ENCODE results near the gene ZNF709.
A peak's percentile ranks its signal among the peaks of the same experiment; 100 is the strongest.
"Not testable (repeated sequence)": the region's sequence is repeated elsewhere in the genome, so short reads cannot be mapped to it uniquely, and the experiment has no call there.

Gene ZNF709

GRCh38 chr19:12484011-12484370 lies 625 bp downstream of the ZNF709 start:
- H3K36me3 ChIP-seq (replicated peaks; ENCODE audit: low read depth, low read length), result no peaks in the 10 kb centered on the region
- H4K20me1 ChIP-seq (ENCODE audit: insufficient read depth, low read length), result no peaks in the 10 kb centered on the region
- peak overlapping the region; percentile 77 for H3K9ac ChIP-seq (ENCODE audit: low read length)
- H3K27ac ChIP-seq (ENCODE audit: low read length), result no peak overlapping the region
- TF ChIP-seq CTCF (IDR thresholded peaks at IDR 0.05; ENCODE audit: low read depth, low read length), result no peak
- no peak for TF ChIP-seq EZH2phosphoT487 (IDR thresholded peaks at IDR 0.05; ENCODE audit: low read depth)
- peaks cover 7% of the 10 kb centered on the region; the same call in 1 of the 2 replicates for H3K79me2 ChIP-seq (ENCODE audit: low read length)
- peaks cover 13% of the 10 kb centered on the region for H3K4me1 ChIP-seq (ENCODE audit: low read length)
- peak overlapping the region; percentile 94 for H3K4me2 ChIP-seq (ENCODE audit: low read length)
- peak overlapping the region; percentile 93; the same call in 1 of the 2 replicates for H2AFZ ChIP-seq (ENCODE audit: low read depth, low read length)
- no peaks in the 10 kb centered on the region for H3K27me3 ChIP-seq (ENCODE audit: low read depth, low read length)
- H3K9me3 ChIP-seq (ENCODE audit: insufficient read depth, low read length), result no peaks in the 10 kb centered on the region
- peak overlapping the region; percentile 81 for H3K4me3 ChIP-seq (ENCODE audit: low read length)

- no peaks in the 10 kb centered on the region for H4K20me1 ChIP-seq (ENCODE audit: insufficient read depth, low read length)
- H3K4me1 ChIP-seq (ENCODE audit: low read length), result peaks cover 13% of the 10 kb centered on the region
- no peak overlapping the region for H3K9ac ChIP-seq (ENCODE audit: low read length)
- no peak overlapping the region for H3K4me2 ChIP-seq (ENCODE audit: low read length)
- TF ChIP-seq CTCF (IDR thresholded peaks at IDR 0.05; ENCODE audit: low read depth, low read length), result no peak
- no peak for TF ChIP-seq EZH2phosphoT487 (IDR thresholded peaks at IDR 0.05; ENCODE audit: low read depth)
- no peak overlapping the region for H2AFZ ChIP-seq (ENCODE audit: low read depth, low read length)
- H3K9me3 ChIP-seq (ENCODE audit: insufficient read depth, low read length), result no peaks in the 10 kb centered on the region
- no peaks in the 10 kb centered on the region for H3K27me3 ChIP-seq (ENCODE audit: low read depth, low read length)
- H3K79me2 ChIP-seq (ENCODE audit: low read length), result peaks cover 10% of the 10 kb centered on the region; the same call in 1 of the 2 replicates
- H3K36me3 ChIP-seq (replicated peaks; ENCODE audit: low read depth, low read length), result no peaks in the 10 kb centered on the region
- H3K27ac ChIP-seq (ENCODE audit: low read length), result no peak overlapping the region
- H3K4me3 ChIP-seq (ENCODE audit: low read length), result no peak overlapping the region
These were observed 2.1 kb downstream of the ZNF709 start for GRCh38 chr19:12482509-12482886.

GRCh38 chr19:12481781-12482508 lies 2.7 kb downstream of the ZNF709 start:
- H3K9me3 ChIP-seq (ENCODE audit: insufficient read depth, low read length), result no peaks in the 10 kb centered on the region
- H3K4me3 ChIP-seq (ENCODE audit: low read length), result no peak overlapping the region
- H3K27me3 ChIP-seq (ENCODE audit: low read depth, low read length), result no peaks in the 10 kb centered on the region
- H3K36me3 ChIP-seq (replicated peaks; ENCODE audit: low read depth, low read length), result no peaks in the 10 kb centered on the region
- H2AFZ ChIP-seq (ENCODE audit: low read depth, low read length), result no peak overlapping the region
- TF ChIP-seq EZH2phosphoT487 (IDR thresholded peaks at IDR 0.05; ENCODE audit: low read depth), result no peak
- TF ChIP-seq CTCF (IDR thresholded peaks at IDR 0.05; ENCODE audit: low read depth, low read length), result no peak
- peaks cover 13% of the 10 kb centered on the region for H3K4me1 ChIP-seq (ENCODE audit: low read length)
- no peak overlapping the region for H3K9ac ChIP-seq (ENCODE audit: low read length)
- H3K79me2 ChIP-seq (ENCODE audit: low read length), result peaks cover 10% of the 10 kb centered on the region; the same call in 1 of the 2 replicates
- no peak overlapping the region for H3K4me2 ChIP-seq (ENCODE audit: low read length)
- no peaks in the 10 kb centered on the region for H4K20me1 ChIP-seq (ENCODE audit: insufficient read depth, low read length)
- no peak overlapping the region for H3K27ac ChIP-seq (ENCODE audit: low read length)

GRCh38 chr19:12478234-12478941 lies 6.2 kb downstream of the ZNF709 start:
- Histone ChIP-seq H3K9ac (ENCODE audit: low read length) (no peak overlapping the region), H3K79me2 (ENCODE audit: low read length) (0 out of 2 replicates have a peak, but pooled peaks cover 6% of the 10 kb centered on the region), H3K27ac (ENCODE audit: low read length) (no peak overlapping the region), H3K27me3 (ENCODE audit: low read depth, low read length) (no peaks in the 10 kb centered on the region), H3K4me3 (ENCODE audit: low read length) (no peak overlapping the region), H3K4me1 (ENCODE audit: low read length) (no peaks in the 10 kb centered on the region), H3K4me2 (ENCODE audit: low read length) (no peak overlapping the region), H3K36me3 (replicated peaks; ENCODE audit: low read depth, low read length) (peaks cover 4% of the 10 kb centered on the region), H4K20me1 (ENCODE audit: insufficient read depth, low read length) (no peaks in the 10 kb centered on the region), H3K9me3 (ENCODE audit: insufficient read depth, low read length) (no peaks in the 10 kb centered on the region), H2AFZ (ENCODE audit: low read depth, low read length) (no peak overlapping the region)
- TF ChIP-seq CTCF (IDR thresholded peaks at IDR 0.05; ENCODE audit: low read depth, low read length) (no peak), EZH2phosphoT487 (IDR thresholded peaks at IDR 0.05; ENCODE audit: low read depth) (no peak)

GRCh38 chr19:12467651-12468050 lies 17.0 kb downstream of the ZNF709 start:
- peaks cover 39% of the 10 kb centered on the region for H3K36me3 ChIP-seq (replicated peaks; ENCODE audit: low read depth, low read length)
- H3K79me2 ChIP-seq (ENCODE audit: low read length); H2AFZ ChIP-seq (ENCODE audit: low read depth, low read length); H4K20me1 ChIP-seq (ENCODE audit: insufficient read depth, low read length); H3K4me2 ChIP-seq (ENCODE audit: low read length); H3K27me3 ChIP-seq (ENCODE audit: low read depth, low read length); H3K9ac ChIP-seq (ENCODE audit: low read length); H3K27ac ChIP-seq (ENCODE audit: low read length); H3K4me3 ChIP-seq (ENCODE audit: low read length); H3K4me1 ChIP-seq (ENCODE audit: low read length): not testable (repeated sequence)
- peaks cover 30% of the 10 kb centered on the region for H3K9me3 ChIP-seq (ENCODE audit: insufficient read depth, low read length)
